Mesendoderm (in vitro differentiated cells): ENCODE results near the gene ATXN10.
"Not testable (repeated sequence)": the region's sequence is repeated elsewhere in the genome, so short reads cannot be mapped to it uniquely, and the experiment has no call there.

Source experiments
- DNase-seq: peaks from one replicate; pipeline ENCODE4 v3.0.0; 2013
- H2AK5ac ChIP-seq: 2 replicates; pipeline ENCODE4 v1.6.1; 2013; ENCODE audit warnings: low read length, inconsistent platforms
- H2BK120ac ChIP-seq: 2 replicates; pipeline ENCODE4 v1.6.1; 2013; ENCODE audit warnings: low read depth, mild to moderate bottlenecking, low read length, moderate library complexity, mixed read lengths
- H2BK15ac ChIP-seq: replicated peaks from 2 replicates; pipeline ENCODE4 v1.6.1; 2013; ENCODE audit warnings: low read depth, mild to moderate bottlenecking, moderate library complexity
- H2BK5ac ChIP-seq: 2 replicates; pipeline ENCODE4 v1.6.1; 2013; ENCODE audit warnings: low read length, inconsistent platforms
- H3K18ac ChIP-seq: 2 replicates; pipeline ENCODE4 v1.6.1; 2013; ENCODE audit warnings: mild to moderate bottlenecking, low read length, mixed read lengths
- H3K23ac ChIP-seq: one replicate; pipeline ENCODE4 v1.6.1; 2013; ENCODE audit warnings: low read length
- H3K27ac ChIP-seq: 2 replicates; pipeline ENCODE4 v1.5.1; 2013; ENCODE audit warnings: low read depth, mild to moderate bottlenecking, inconsistent platforms, low read length, moderate library complexity
- H3K27me3 ChIP-seq: 2 replicates; pipeline ENCODE4 v1.6.1; 2013; ENCODE audit warnings: low read length, control low read depth, mild to moderate bottlenecking, inconsistent platforms; ENCODE audit not compliant: insufficient read depth, poor library complexity
- H3K36me3 ChIP-seq: 2 replicates; pipeline ENCODE4 v1.6.1; 2013; ENCODE audit warnings: low read length, inconsistent platforms; ENCODE audit not compliant: control insufficient read depth, insufficient read depth
- H3K4ac ChIP-seq: one replicate; pipeline ENCODE4 v1.6.1; 2013; ENCODE audit warnings: low read depth, mild to moderate bottlenecking, low read length, moderate library complexity
- H3K4me1 ChIP-seq: 2 replicates; pipeline ENCODE4 v1.6.1; 2013; ENCODE audit warnings: low read depth, low read length, inconsistent platforms; ENCODE audit not compliant: control insufficient read depth
- H3K4me2 ChIP-seq: 2 replicates; pipeline ENCODE4 v1.6.1; 2013; ENCODE audit warnings: low read length
- H3K4me3 ChIP-seq: 2 replicates; pipeline ENCODE4 v1.5.1; 2013; ENCODE audit warnings: mild to moderate bottlenecking, low read length
- H3K56ac ChIP-seq: one replicate; pipeline ENCODE4 v1.6.1; 2013; ENCODE audit warnings: low read length
- H3K79me1 ChIP-seq: 2 replicates; pipeline ENCODE4 v1.6.1; 2013; ENCODE audit warnings: low read length, inconsistent platforms
- H3K79me2 ChIP-seq: 2 replicates; pipeline ENCODE4 v1.6.1; 2013; ENCODE audit warnings: mild to moderate bottlenecking, low read length; ENCODE audit not compliant: control insufficient read depth, insufficient read depth
- H3K9ac ChIP-seq: 2 replicates; pipeline ENCODE4 v1.6.1; 2013; ENCODE audit warnings: low read length, inconsistent platforms
- H4K5ac ChIP-seq: one replicate; pipeline ENCODE4 v1.6.1; 2013; ENCODE audit warnings: low read length
- H4K8ac ChIP-seq: one replicate; pipeline ENCODE4 v1.6.1; 2013; ENCODE audit warnings: low read depth, mild to moderate bottlenecking, control low read depth, low read length, moderate library complexity
- WGBS: extraction: QIAGEN DNeasy Blood & Tissue Kit; methylation state at CpG from one replicate; pipeline ENCODE4 v1.1.7; 2013; ENCODE audit warnings: low lambda C conversion rate, missing lambda C conversion rate; ENCODE audit not compliant: insufficient coverage; ENCODE audit errors: extremely low coverage; 5-methylcytosine and 5-hydroxymethylcytosine counted together

ATXN10 gene

DNA sequence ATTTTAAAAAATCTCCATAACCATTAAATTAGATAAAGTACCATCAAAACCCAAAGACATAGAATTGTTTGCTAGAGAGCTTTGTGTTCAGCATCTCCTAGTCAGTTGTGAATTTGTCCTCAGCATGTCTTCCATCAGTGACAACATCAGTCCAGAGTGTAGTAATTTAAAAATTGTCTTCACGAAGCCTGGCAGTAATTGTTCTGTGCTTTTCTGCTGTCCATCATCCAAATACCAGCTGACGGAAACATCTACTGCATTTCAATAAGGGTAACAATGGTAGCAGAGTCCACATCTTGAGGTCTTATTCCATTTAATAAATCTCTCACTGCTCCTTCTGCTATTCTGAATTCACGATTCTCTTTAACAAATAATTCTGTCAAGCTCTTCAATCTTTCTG, 121.5 kb downstream of the ATXN10 start:
- Histone ChIP-seq H4K8ac (no peak overlapping the region), H3K4me2 (no peak overlapping the region), H2AK5ac (no peak overlapping the region), H3K56ac (no peak overlapping the region), H3K9ac (no peak overlapping the region), H3K18ac (no peak overlapping the region), H3K4me3 (no peak overlapping the region), H3K27me3 (no peaks in the 10 kb centered on the region), H3K36me3 (peaks cover 3% of the 10 kb centered on the region), H3K4ac (no peak overlapping the region), H3K4me1 (no peaks in the 10 kb centered on the region), H3K79me2 (no peaks in the 10 kb centered on the region), H3K23ac (no peak overlapping the region), H3K79me1 (peaks cover 2% of the 10 kb centered on the region), H2BK5ac (no peak overlapping the region), H3K27ac (no peak overlapping the region), H2BK120ac (no peak overlapping the region), H4K5ac (no peak overlapping the region), H2BK15ac (no peak overlapping the region)
- DNase-seq = no peak
- no CpG with 5 or more reads among the region's 3 CpGs for WGBS

DNA sequence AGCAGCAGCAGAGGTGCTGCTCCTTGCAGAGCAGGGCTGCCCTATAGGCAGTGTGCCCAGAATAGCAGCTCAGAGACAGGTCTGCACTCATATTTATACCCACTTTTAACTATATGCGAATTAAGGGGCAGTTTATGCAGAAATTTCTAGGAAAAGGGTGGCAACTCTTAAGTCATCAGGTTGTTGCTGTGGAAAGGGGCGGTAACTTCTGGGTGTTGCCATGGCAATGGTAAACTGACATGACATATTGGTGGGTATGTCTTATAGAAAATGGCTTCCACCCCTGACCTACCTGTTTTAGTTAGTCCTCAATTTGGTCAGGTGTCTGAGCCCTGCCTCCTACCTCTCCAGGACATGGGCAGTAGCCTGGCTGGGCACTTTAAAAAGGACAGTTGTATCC, 122.3 kb downstream of the ATXN10 start:
- H3K36me3 ChIP-seq = peaks cover 3% of the 10 kb centered on the region
- no peak overlapping the region for H2BK120ac ChIP-seq
- H2BK5ac ChIP-seq = no peak overlapping the region
- H3K27ac ChIP-seq = no peak overlapping the region
- no peaks in the 10 kb centered on the region for H3K79me1 ChIP-seq
- WGBS = no CpG with 5 or more reads among the region's 2 CpGs
- H3K23ac ChIP-seq = no peak overlapping the region
- DNase-seq = no peak
- H3K56ac ChIP-seq = no peak overlapping the region
- H2AK5ac ChIP-seq = no peak overlapping the region
- no peak overlapping the region for H3K4me2 ChIP-seq
- no peak overlapping the region for H2BK15ac ChIP-seq
- no peaks in the 10 kb centered on the region for H3K79me2 ChIP-seq
- H4K8ac ChIP-seq = no peak overlapping the region
- no peak overlapping the region for H3K4me3 ChIP-seq
- H3K4ac ChIP-seq = no peak overlapping the region
- H4K5ac ChIP-seq = no peak overlapping the region
- no peaks in the 10 kb centered on the region for H3K4me1 ChIP-seq
- no peaks in the 10 kb centered on the region for H3K27me3 ChIP-seq
- no peak overlapping the region for H3K18ac ChIP-seq
- no peak overlapping the region for H3K9ac ChIP-seq

DNA sequence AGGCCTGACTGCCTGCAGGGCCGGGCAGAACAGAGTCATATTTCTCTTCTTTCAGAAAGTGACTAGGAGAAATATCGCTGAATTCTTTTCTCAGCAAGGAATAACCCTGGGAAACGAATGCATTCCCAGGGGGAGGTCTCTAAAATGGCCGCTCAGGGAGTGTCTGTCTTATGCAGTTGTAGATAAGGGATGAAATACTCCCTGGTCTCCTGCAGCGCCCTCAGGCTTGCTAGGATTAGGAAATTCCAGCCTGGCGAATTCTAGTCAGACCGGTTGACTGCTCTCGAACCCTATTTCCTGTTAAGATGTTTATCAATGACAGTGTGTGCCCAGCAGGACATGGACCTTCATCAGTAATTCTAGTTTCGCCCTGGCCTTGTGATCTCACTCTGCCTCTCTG, 124.4 kb downstream of the ATXN10 start:
- H3K23ac ChIP-seq, H3K9ac ChIP-seq, H3K79me1 ChIP-seq, H3K36me3 ChIP-seq, H3K4me2 ChIP-seq, H3K4ac ChIP-seq, H3K56ac ChIP-seq, H3K4me3 ChIP-seq, H2BK15ac ChIP-seq, H3K79me2 ChIP-seq, H4K5ac ChIP-seq, H4K8ac ChIP-seq, H2BK120ac ChIP-seq, H2BK5ac ChIP-seq, H3K4me1 ChIP-seq, H3K27me3 ChIP-seq, H2AK5ac ChIP-seq, H3K18ac ChIP-seq, H3K27ac ChIP-seq: not testable (repeated sequence)
- DNase-seq = peak; percentile 48
- no CpG with 5 or more reads among the region's 9 CpGs for WGBS

DNA sequence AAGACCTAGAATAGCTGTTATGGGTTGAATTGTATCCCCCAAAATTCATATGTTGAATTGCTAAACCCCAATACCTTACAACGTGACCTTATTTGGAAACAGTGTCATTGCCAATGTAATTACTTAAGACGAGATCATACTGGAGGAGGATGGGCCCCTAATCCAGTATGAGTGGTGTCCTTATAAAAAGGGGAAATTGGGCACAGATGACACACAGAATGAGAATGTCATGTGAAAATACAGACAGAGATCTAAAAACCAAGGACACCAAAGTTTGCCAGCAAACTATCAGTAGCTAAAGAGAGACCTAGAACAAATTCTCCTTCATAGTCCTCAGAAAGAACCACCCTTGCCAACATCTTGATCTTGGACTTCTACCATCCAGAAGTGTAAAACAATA, 127.7 kb downstream of the ATXN10 start:
- Histone ChIP-seq H3K4me3 (no peak overlapping the region), H3K4me1 (no peaks in the 10 kb centered on the region), H3K56ac (no peak overlapping the region), H4K5ac (no peak overlapping the region), H3K36me3 (no peaks in the 10 kb centered on the region), H3K27ac (no peak overlapping the region), H3K79me1 (peaks cover 4% of the 10 kb centered on the region), H4K8ac (no peak overlapping the region), H2BK5ac (no peak overlapping the region), H3K4ac (no peak overlapping the region), H3K18ac (no peak overlapping the region), H3K27me3 (no peaks in the 10 kb centered on the region), H3K79me2 (no peaks in the 10 kb centered on the region), H2BK15ac (no peak overlapping the region), H3K4me2 (no peak overlapping the region), H2AK5ac (no peak overlapping the region), H3K23ac (no peak overlapping the region), H2BK120ac (no peak overlapping the region), H3K9ac (no peak overlapping the region)
- WGBS = no CpG with 5 or more reads among the region's 2 CpGs
- no peak for DNase-seq

DNA sequence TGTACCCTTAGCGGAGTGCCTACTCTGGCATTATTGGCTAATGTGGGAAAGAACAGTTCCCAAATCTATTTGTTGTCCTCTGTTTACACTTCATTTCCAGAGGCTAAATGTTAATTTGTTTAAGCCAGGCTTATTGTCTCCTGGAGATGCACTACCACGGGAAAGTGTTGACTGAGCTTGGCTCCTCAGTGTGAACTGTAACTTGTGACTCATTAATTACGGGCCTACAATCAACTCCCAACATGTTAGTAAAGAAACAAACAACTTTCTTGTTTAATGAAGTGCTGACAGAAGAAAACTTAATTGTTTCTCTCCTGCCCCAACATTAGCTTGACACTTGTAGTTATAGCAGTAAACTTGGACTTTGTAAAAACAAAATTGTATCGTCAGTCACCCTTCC, 130.4 kb downstream of the ATXN10 start:
- no peak overlapping the region for H2AK5ac ChIP-seq
- H4K5ac ChIP-seq = no peak overlapping the region
- H3K79me2 ChIP-seq = no peaks in the 10 kb centered on the region
- H3K4ac ChIP-seq = no peak overlapping the region
- no peak overlapping the region for H3K9ac ChIP-seq
- no peaks in the 10 kb centered on the region for H3K36me3 ChIP-seq
- no peak overlapping the region for H3K4me2 ChIP-seq
- no peaks in the 10 kb centered on the region for H3K27me3 ChIP-seq
- H3K4me3 ChIP-seq = no peak overlapping the region
- no peak overlapping the region for H3K27ac ChIP-seq
- no peak overlapping the region for H4K8ac ChIP-seq
- H3K18ac ChIP-seq = no peak overlapping the region
- H3K79me1 ChIP-seq = peaks cover 6% of the 10 kb centered on the region
- no peak overlapping the region for H2BK120ac ChIP-seq
- H3K23ac ChIP-seq = no peak overlapping the region
- no CpG with 5 or more reads among the region's 4 CpGs for WGBS
- no peak overlapping the region for H3K56ac ChIP-seq
- H3K4me1 ChIP-seq = no peaks in the 10 kb centered on the region
- H2BK5ac ChIP-seq = no peak overlapping the region
- DNase-seq = no peak
- H2BK15ac ChIP-seq = no peak overlapping the region

DNA sequence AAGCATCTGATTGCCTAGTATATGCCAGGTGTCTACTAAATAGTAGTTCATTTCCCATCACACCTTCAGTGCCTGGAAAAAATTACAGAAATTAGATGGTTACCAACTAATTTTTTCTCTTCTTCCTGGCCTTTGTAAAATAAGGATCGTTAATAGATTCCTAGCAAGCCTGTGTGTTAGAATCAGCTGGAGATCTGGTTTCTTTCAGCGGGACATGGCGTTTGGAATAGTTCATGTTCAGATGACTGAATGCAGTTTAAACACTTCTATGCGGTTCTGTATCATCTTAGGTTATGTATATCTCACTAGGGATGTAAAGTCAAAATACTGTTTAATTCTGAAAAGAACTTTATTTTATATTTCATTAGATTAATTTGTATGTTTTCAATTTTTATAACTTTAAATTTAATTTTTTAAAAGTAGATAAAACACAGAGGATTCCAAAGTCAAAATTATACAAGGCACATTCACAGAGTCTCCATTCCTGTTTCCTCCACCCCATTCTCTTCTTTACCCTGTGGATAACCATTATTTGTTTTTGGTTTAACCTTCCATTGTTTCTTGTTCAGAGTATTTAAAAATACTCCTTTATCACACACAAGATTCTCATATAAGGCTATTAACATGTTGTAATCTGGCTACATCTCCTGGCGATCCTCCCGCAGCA, 132.8 kb downstream of the ATXN10 start:
- no peaks in the 10 kb centered on the region for H3K27me3 ChIP-seq
- no peaks in the 10 kb centered on the region for H3K79me2 ChIP-seq
- peaks cover 6% of the 10 kb centered on the region for H3K79me1 ChIP-seq
- H3K27ac ChIP-seq = no peak overlapping the region
- H3K4me3 ChIP-seq = no peak overlapping the region
- no peak overlapping the region for H3K18ac ChIP-seq
- no CpG with 5 or more reads among the region's 6 CpGs for WGBS
- H3K56ac ChIP-seq = no peak overlapping the region
- H4K5ac ChIP-seq = no peak overlapping the region
- no peaks in the 10 kb centered on the region for H3K4me1 ChIP-seq
- H2BK5ac ChIP-seq = no peak overlapping the region
- H2BK120ac ChIP-seq = no peak overlapping the region
- H3K36me3 ChIP-seq = no peaks in the 10 kb centered on the region
- H3K4me2 ChIP-seq = no peak overlapping the region
- no peak overlapping the region for H2BK15ac ChIP-seq
- no peak overlapping the region for H4K8ac ChIP-seq
- no peak overlapping the region for H3K9ac ChIP-seq
- no peak overlapping the region for H3K23ac ChIP-seq
- no peak overlapping the region for H3K4ac ChIP-seq
- DNase-seq = no peak
- H2AK5ac ChIP-seq = no peak overlapping the region
